ENCODE results near the gene CAMK2N2.

CAMK2N2 gene

GRCh38 chr3:184258926-184259325 lies 2.4 kb downstream of the CAMK2N2 start:
- ChIA-PET CTCF (interaction anchor here (0.7 to 1.3 kb wide), 3 partner anchors 9 to 31 kb away, joined by 3 read pairs; partner anchors contain the start of gene EEF1AKMT4), POLR2A (no interaction called here)
- no peak for DNase-seq (ENCODE audit: extremely low spot score)
- TF ChIP-seq LEF1 (IDR thresholded peaks at IDR 0.05; ENCODE audit: borderline replicate concordance), result no peak
- no peak for TF ChIP-seq L3MBTL2 (conservative IDR thresholded peaks at IDR 0.05)
- no peak for TF ChIP-seq HDGF (IDR thresholded peaks at IDR 0.05; ENCODE audit: borderline replicate concordance)
- TF ChIP-seq PKNOX1 (IDR thresholded peaks at IDR 0.05), result no peak
- no peak for TF ChIP-seq SUZ12 (IDR thresholded peaks at IDR 0.05)

- TF ChIP-seq L3MBTL2 (conservative IDR thresholded peaks at IDR 0.05) (no peak), TARDBP (IDR thresholded peaks at IDR 0.05) (no peak), ARNT (IDR thresholded peaks at IDR 0.05) (no peak), BHLHE40 (IDR thresholded peaks at IDR 0.05; ENCODE audit: borderline replicate concordance) (no peak), SP1 (IDR thresholded peaks at IDR 0.05) (no peak), SUZ12 (IDR thresholded peaks at IDR 0.05) (no peak), ELF4 (IDR thresholded peaks at IDR 0.05) (no peak), FOXK2 (IDR thresholded peaks at IDR 0.05) (no peak), LEF1 (IDR thresholded peaks at IDR 0.05; ENCODE audit: borderline replicate concordance) (no peak), HDGF (IDR thresholded peaks at IDR 0.05; ENCODE audit: borderline replicate concordance) (no peak), FOXA1 (IDR thresholded peaks at IDR 0.05) (no peak), FOXM1 (IDR thresholded peaks at IDR 0.05; ENCODE audit: borderline replicate concordance) (no peak), ZNF384 (IDR thresholded peaks at IDR 0.05) (no peak), PKNOX1 (IDR thresholded peaks at IDR 0.05) (no peak), CTBP1 (IDR thresholded peaks at IDR 0.05; ENCODE audit: borderline replicate concordance) (no peak)
- DNase-seq (ENCODE audit: extremely low spot score), result no peak
- ChIA-PET CTCF (no interaction called here), POLR2A (no interaction called here)
Measured at GRCh38 chr3:184257083-184257915, 4.1 kb downstream of the CAMK2N2 start.

- DNase-seq (ENCODE audit: extremely low spot score), result no peak
- ChIA-PET POLR2A (no interaction called here), CTCF (interaction anchor here (0.7 kb wide), 1 partner anchor 522 kb away, joined by 3 read pairs; no protein-coding TSS in a partner anchor)
- no peak for TF ChIP-seq ZNF384 (IDR thresholded peaks at IDR 0.05)
- no peak for TF ChIP-seq TARDBP (IDR thresholded peaks at IDR 0.05)
- TF ChIP-seq ELF4 (IDR thresholded peaks at IDR 0.05), result no peak
- TF ChIP-seq SUZ12 (IDR thresholded peaks at IDR 0.05), result no peak
- no peak for TF ChIP-seq PKNOX1 (IDR thresholded peaks at IDR 0.05)
- TF ChIP-seq BHLHE40 (IDR thresholded peaks at IDR 0.05; ENCODE audit: borderline replicate concordance), result no peak
- TF ChIP-seq FOXK2 (IDR thresholded peaks at IDR 0.05), result no peak
- no peak for TF ChIP-seq LEF1 (IDR thresholded peaks at IDR 0.05; ENCODE audit: borderline replicate concordance)
- TF ChIP-seq L3MBTL2 (conservative IDR thresholded peaks at IDR 0.05), result no peak
- no peak for TF ChIP-seq CTBP1 (IDR thresholded peaks at IDR 0.05; ENCODE audit: borderline replicate concordance)
- no peak for TF ChIP-seq NFRKB (IDR thresholded peaks at IDR 0.05)
- TF ChIP-seq FOXA1 (IDR thresholded peaks at IDR 0.05), result no peak
- TF ChIP-seq HDGF (IDR thresholded peaks at IDR 0.05; ENCODE audit: borderline replicate concordance), result no peak
- TF ChIP-seq SP1 (IDR thresholded peaks at IDR 0.05), result no peak
- no peak for TF ChIP-seq FOXM1 (IDR thresholded peaks at IDR 0.05; ENCODE audit: borderline replicate concordance)
- no peak for TF ChIP-seq ARNT (IDR thresholded peaks at IDR 0.05)
Measured at GRCh38 chr3:184255291-184256039, 5.9 kb downstream of the CAMK2N2 start.

- TF ChIP-seq ARNT (IDR thresholded peaks at IDR 0.05) (no peak), NFRKB (IDR thresholded peaks at IDR 0.05) (no peak), ELF4 (IDR thresholded peaks at IDR 0.05) (no peak), FOXM1 (IDR thresholded peaks at IDR 0.05; ENCODE audit: borderline replicate concordance) (no peak), SP1 (IDR thresholded peaks at IDR 0.05) (no peak), FOXK2 (IDR thresholded peaks at IDR 0.05) (no peak), LEF1 (IDR thresholded peaks at IDR 0.05; ENCODE audit: borderline replicate concordance) (no peak), FOXA1 (IDR thresholded peaks at IDR 0.05) (no peak), BHLHE40 (IDR thresholded peaks at IDR 0.05; ENCODE audit: borderline replicate concordance) (no peak), HDGF (IDR thresholded peaks at IDR 0.05; ENCODE audit: borderline replicate concordance) (no peak), ZNF384 (IDR thresholded peaks at IDR 0.05) (no peak), PKNOX1 (IDR thresholded peaks at IDR 0.05) (no peak), CTBP1 (IDR thresholded peaks at IDR 0.05; ENCODE audit: borderline replicate concordance) (no peak), L3MBTL2 (conservative IDR thresholded peaks at IDR 0.05) (no peak), SUZ12 (IDR thresholded peaks at IDR 0.05) (no peak)
- DNase-seq (ENCODE audit: extremely low spot score), result peak; percentile 70
- ChIA-PET CTCF (interaction anchor here (0.8 to 1.2 kb wide), 4 partner anchors 8 to 23 kb away, joined by 3 to 6 read pairs (median 4); no protein-coding TSS in a partner anchor), POLR2A (interaction anchor here (0.8 to 1.0 kb wide), 3 partner anchors 10 to 116 kb away, joined by 3 to 6 read pairs (median 4); partner anchors contain the start of gene EIF2B5)
Measured at GRCh38 chr3:184250167-184250828, 11.1 kb downstream of the CAMK2N2 start.

Data from HEK293T (cell line).